Thoracic aorta (tissue), 2 donors: ENCODE results near the gene ANAPC10. TPM values are rescaled to one million over a fixed set of nuclear protein-coding genes. Genes with fewer than 3 reads are reported as not detected.

Experiments used
- ATAC-seq: fragments of 150-250 bp; one replicate; pipeline ENCODE4 v1.8.0; 2017; ENCODE audit warnings: low read depth; ENCODE audit not compliant: insufficient number of reproducible peaks, low FRiP score
- DNase-seq: peaks from one replicate; pipeline ENCODE4 v3.0.0-alpha.2; 2020; ENCODE audit warnings: low spot score
- H3K27ac ChIP-seq, 2 donors: fragments of 200-600 bp; sonication (generic); 1 replicate in 1 of 2; 2 replicates in 1 of 2; pipeline ENCODE4 v1.5.1; 2016; ENCODE audit warnings: mild to moderate bottlenecking in 2 of 2, moderate library complexity in 2 of 2
- H3K27me3 ChIP-seq: fragments of 200-600 bp; sonication (generic); replicated peaks from 2 replicates; pipeline ENCODE4 v1.6.0; 2016; ENCODE audit warnings: mild to moderate bottlenecking; ENCODE audit not compliant: insufficient read depth
- H3K36me3 ChIP-seq: fragments of 200-600 bp; sonication (generic); one replicate; pipeline ENCODE4 v1.5.1; 2016
- H3K4me1 ChIP-seq, 2 donors: fragments of 200-600 bp; sonication (generic); 1 replicate in 1 of 2; 2 replicates in 1 of 2; pipeline versions ENCODE4 v1.5.1 to v1.6.0; 2016; ENCODE audit warnings: low read depth in 2 of 2, mild to moderate bottlenecking in 1 of 2; ENCODE audit not compliant: control insufficient read depth in 1 of 2
- H3K4me3 ChIP-seq: fragments of 200-600 bp; sonication (generic); 2 replicates; pipeline ENCODE4 v1.5.1; 2016; ENCODE audit warnings: mild to moderate bottlenecking
- H3K9me3 ChIP-seq: fragments of 200-600 bp; sonication (generic); 2 replicates; pipeline ENCODE4 v1.5.1; 2016
- CTCF ChIP-seq: fragments of 200-600 bp; sonication (generic); IDR thresholded peaks from one replicate; pipeline ENCODE4 v1.5.1; 2019; ENCODE audit warnings: antibody characterized with exemption
- total RNA-seq, 2 donors: library from RNA; depleted of rRNA; stranded (reverse); fragments of >200 nt; gene quantifications; one replicate each; pipeline versions ENCODE4 v1.1.0 to v1.2.3, GENCODE V29; 2016

Gene ANAPC10
- total RNA-seq, 2 donors from 2014 or later, result 16.6 to 23.0 TPM

GRCh38 chr4:144989306-144989705 lies 108.7 kb downstream of the ANAPC10 start:
- no peak overlapping the region for H3K27ac ChIP-seq
- DNase-seq (no peak), ATAC-seq (no peak)
- no peaks in the 10 kb centered on the region for H3K4me1 ChIP-seq
- H3K27me3 ChIP-seq, result no peaks in the 10 kb centered on the region
- no peaks in the 10 kb centered on the region for H3K9me3 ChIP-seq
- no peaks in the 10 kb centered on the region for H3K36me3 ChIP-seq
- TF ChIP-seq CTCF, result no peak
- no peak overlapping the region for H3K4me3 ChIP-seq

- Histone ChIP-seq H3K4me3 (no peak overlapping the region), H3K9me3 (peaks cover 4% of the 10 kb centered on the region), H3K27me3 (no peaks in the 10 kb centered on the region), H3K36me3 (no peaks in the 10 kb centered on the region), H3K27ac (no peak overlapping the region), H3K4me1 (no peaks in the 10 kb centered on the region)
- ATAC-seq, result no peak
- DNase-seq, result no peak
- TF ChIP-seq CTCF, result no peak
Observed at GRCh38 chr4:144985531-144985930, 112.5 kb downstream of the ANAPC10 start.

GRCh38 chr4:144985014-144985413 lies 113.0 kb downstream of the ANAPC10 start:
- ATAC-seq (no peak), DNase-seq (no peak)
- no peaks in the 10 kb centered on the region for H3K4me1 ChIP-seq
- no peaks in the 10 kb centered on the region for H3K27me3 ChIP-seq
- TF ChIP-seq CTCF, result no peak
- H3K36me3 ChIP-seq, result no peaks in the 10 kb centered on the region
- H3K27ac ChIP-seq, result no peak overlapping the region
- no peak overlapping the region for H3K4me3 ChIP-seq
- peaks cover 7% of the 10 kb centered on the region for H3K9me3 ChIP-seq

GRCh38 chr4:144984241-144984640 lies 113.8 kb downstream of the ANAPC10 start:
- Histone ChIP-seq H3K9me3 (peaks cover 7% of the 10 kb centered on the region), H3K27me3 (no peaks in the 10 kb centered on the region), H3K4me3 (no peak overlapping the region), H3K4me1 (no peaks in the 10 kb centered on the region), H3K27ac (no peak overlapping the region), H3K36me3 (no peaks in the 10 kb centered on the region)
- no peak for DNase-seq
- no peak for ATAC-seq
- TF ChIP-seq CTCF, result no peak

- Histone ChIP-seq H3K4me3 (no peak overlapping the region), H3K27ac (no peak overlapping the region), H3K4me1 (no peaks in the 10 kb centered on the region), H3K36me3 (no peaks in the 10 kb centered on the region), H3K9me3 (peaks cover 5% of the 10 kb centered on the region), H3K27me3 (no peaks in the 10 kb centered on the region)
- ATAC-seq (no peak), DNase-seq (no peak)
- TF ChIP-seq CTCF, result no peak
Observed at GRCh38 chr4:144975718-144976117, 122.3 kb downstream of the ANAPC10 start.
